Thyroid gland (tissue), 4 donors: ENCODE results near the gene TGFA.

Experiments used
- CTCF ChIP-seq, 6 experiments: fragments of 200-600 bp in 3 of 6; fragments of 450-650 bp in 3 of 6; sonication (generic) in 3 of 6; IDR thresholded peaks; one replicate each; pipeline ENCODE4 v1.5.1; 2016 to 2019; ENCODE audit warnings: antibody characterized with exemption in 6 of 6, mild to moderate bottlenecking in 2 of 6, inconsistent platforms in 1 of 6, moderate library complexity in 1 of 6
- POLR2A ChIP-seq, 2 donors: fragments of 450-650 bp; IDR thresholded peaks; one replicate each; pipeline ENCODE4 v1.6.1; 2017; ENCODE audit warnings: antibody characterized with exemption in 2 of 2, mild to moderate bottlenecking in 2 of 2, moderate library complexity in 1 of 2

- TF ChIP-seq CTCF (IDR thresholded peaks at IDR 0.05) (no peak), POLR2A (IDR thresholded peaks at IDR 0.05) (no peak)
Observed at GRCh38 chr2:70541481-70542020, 12.1 kb downstream of the TGFA start.
